Aorta (tissue), 5 donors: ENCODE data around the gene RIN3. TPM values are rescaled to one million over a fixed set of nuclear protein-coding genes. Genes with fewer than 3 reads are reported as not detected.

Experiments
- ATAC-seq: fragments of 200-7000 bp; cut with Tn5 transposase; one replicate; pipeline ENCODE4 v1.9.1; 2022; ENCODE audit warnings: moderate library complexity; ENCODE audit not compliant: low FRiP score
- DNase-seq, 2 donors: peaks; one replicate each; pipeline ENCODE4 v3.0.0-alpha.2; 2020
- H3K27ac ChIP-seq, 2 donors: one replicate each; pipeline ENCODE4 v1.5.1; 2013; ENCODE audit warnings: low read length in 2 of 2, mild to moderate bottlenecking in 2 of 2, moderate library complexity in 2 of 2, control low read depth in 1 of 2, inconsistent platforms in 1 of 2, low read depth in 1 of 2
- H3K27me3 ChIP-seq, 2 donors: one replicate each; pipeline ENCODE4 v1.6.1; 2013; ENCODE audit warnings: control low read depth in 1 of 2, low read length in 1 of 2, mild to moderate bottlenecking in 1 of 2, moderate library complexity in 1 of 2; ENCODE audit not compliant: insufficient read depth in 2 of 2, control insufficient read depth in 1 of 2
- H3K36me3 ChIP-seq, 2 donors: one replicate each; pipeline ENCODE4 v1.6.1; 2013; ENCODE audit warnings: control low read depth in 1 of 2, low read length in 1 of 2, mild to moderate bottlenecking in 1 of 2; ENCODE audit not compliant: insufficient read depth in 2 of 2, control insufficient read depth in 1 of 2
- H3K4me1 ChIP-seq, 2 donors: one replicate each; pipeline ENCODE4 v1.6.1; 2013; ENCODE audit warnings: low read length in 2 of 2, control low read depth in 1 of 2, mild to moderate bottlenecking in 1 of 2, moderate library complexity in 1 of 2; ENCODE audit not compliant: insufficient read depth in 2 of 2, control insufficient read depth in 1 of 2
- H3K4me3 ChIP-seq, 2 donors: one replicate each; pipeline ENCODE4 v1.5.1; 2013; ENCODE audit warnings: low read length in 2 of 2, control low read depth in 1 of 2, mild to moderate bottlenecking in 1 of 2
- H3K9me3 ChIP-seq: one replicate; pipeline ENCODE4 v1.6.1; 2013; ENCODE audit warnings: mild to moderate bottlenecking, low read length; ENCODE audit not compliant: control insufficient read depth
- WGBS, 2 donors: extraction: QIAGEN DNeasy Blood & Tissue Kit; methylation state at CpG; one replicate each; pipeline ENCODE4 v1.1.7; 2013; 5-methylcytosine and 5-hydroxymethylcytosine counted together
- intact Hi-C, 2 donors: fragments of 100-400 bp; cut with DNase I; formaldehyde crosslinking; loops; one replicate each; pipeline versions ENCODE4 v1.14.2 to v1.15.0; 2022
- polyA plus RNA-seq, 2 donors: library from polyadenylated mRNA; stranded (reverse); fragments of 200-250 nt; gene quantifications; one replicate each; pipeline ENCODE4 v1.2.3, GENCODE V29; 2013
- total RNA-seq, 2 donors: library from RNA; stranded (reverse); fragmentation: NEBNext Ultra II Directional; extraction: Animal tissue kit (Norgen Biotek cat#: 25700); gene quantifications; one replicate each; pipeline ENCODE4 v1.2.1, GENCODE V29; 2021
- donor health status: healthy with polysubstance abuse.
- donor health status: Bipolar disorder and iron deficiency.
- donor health status: DM: no; HTN: no; CAD: no.
- donor health status: DM: no; HTN: no; CAD: no.
- donor health status: DM: yes; HTN: yes; CAD: no.

RIN3 gene
- total and polyA plus RNA-seq, 4 donors: 10.5 to 53.8 (median 30.1) TPM

DNA sequence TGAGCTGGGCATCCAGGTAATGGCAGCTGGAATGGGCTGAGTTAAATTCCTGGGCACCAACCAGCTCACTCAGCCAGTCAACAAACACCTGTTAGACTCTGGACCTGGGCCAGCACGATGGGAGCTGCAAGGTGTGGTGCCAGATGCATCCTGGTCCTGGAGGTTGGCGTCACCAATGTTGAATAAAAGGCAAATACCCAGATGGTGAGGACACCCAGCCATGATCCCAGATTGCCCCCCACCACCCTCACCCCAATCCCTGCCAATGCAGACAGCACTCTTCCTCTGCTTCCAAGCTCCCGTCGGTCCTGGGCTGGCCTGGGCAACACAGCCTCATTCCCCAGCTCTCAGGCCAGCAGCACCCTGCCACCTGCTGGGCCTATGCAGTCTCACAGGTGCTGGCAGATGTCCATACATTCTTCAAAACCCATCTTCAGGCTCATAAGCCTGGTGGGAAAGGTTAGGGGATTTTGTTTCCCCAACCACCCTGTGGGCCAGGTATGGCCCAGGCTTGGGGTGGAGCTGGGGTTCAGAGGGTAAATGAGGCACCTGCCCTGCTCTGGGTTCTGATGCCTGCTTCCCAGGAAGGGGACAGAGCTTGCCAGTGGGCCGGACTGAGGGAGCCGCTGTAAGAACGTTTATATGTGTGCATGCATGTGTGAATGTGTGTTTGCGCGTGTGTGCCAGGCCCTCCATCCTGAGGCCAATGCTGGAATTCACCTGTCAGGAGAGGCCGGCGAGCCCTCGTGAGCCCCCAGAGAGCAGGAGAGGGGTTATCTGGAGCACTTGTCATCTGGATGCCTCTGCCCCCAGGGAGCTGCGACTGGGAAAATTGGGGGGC is 176.8 kb downstream of the RIN3 start:
- no peak for ATAC-seq
- Histone ChIP-seq H3K9me3 (no peaks in the 10 kb centered on the region), H3K27ac (no peak overlapping the region), H3K27me3 (no peaks in the 10 kb centered on the region), H3K4me1 (no peaks in the 10 kb centered on the region), H3K4me3 (no peak overlapping the region), H3K36me3 (no peaks in the 10 kb centered on the region)
- intact Hi-C loops: no loop called here
- 72 to 77% methylated on average over 13 of the region's 13 CpGs for WGBS, 2 donors
- peak; percentile 50 to 72 for DNase-seq

DNA sequence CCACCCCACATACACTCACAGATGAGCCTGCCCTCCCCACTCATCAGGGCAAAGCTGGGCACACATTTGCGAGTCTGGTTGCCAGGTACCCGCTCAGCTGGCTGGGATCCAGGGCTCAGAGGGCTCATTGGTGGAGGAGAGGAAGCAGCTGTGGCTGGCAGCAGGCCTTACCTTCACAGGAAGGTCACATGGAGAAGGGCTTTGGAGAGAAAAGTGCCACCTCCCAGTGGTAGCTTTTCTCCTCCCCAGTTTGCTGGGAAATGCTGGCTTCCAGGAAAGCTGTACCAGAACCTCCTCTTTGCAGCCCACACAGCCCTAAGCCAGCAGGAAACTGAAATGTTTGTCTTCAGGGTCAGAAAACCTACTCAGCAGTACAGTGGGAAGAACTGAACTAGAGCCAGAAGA is 179.2 kb downstream of the RIN3 start:
- Histone ChIP-seq H3K9me3 (no peaks in the 10 kb centered on the region), H3K27ac (no peak overlapping the region), H3K4me1 (no peaks in the 10 kb centered on the region), H3K27me3 (no peaks in the 10 kb centered on the region), H3K36me3 (no peaks in the 10 kb centered on the region), H3K4me3 (no peak overlapping the region)
- intact Hi-C loops: no loop called here
- DNase-seq: peak; percentile 79 to 81
- 0 to 2% methylated on average over 2 of the region's 2 CpGs for WGBS, 2 donors
- peak; percentile 17 for ATAC-seq

DNA sequence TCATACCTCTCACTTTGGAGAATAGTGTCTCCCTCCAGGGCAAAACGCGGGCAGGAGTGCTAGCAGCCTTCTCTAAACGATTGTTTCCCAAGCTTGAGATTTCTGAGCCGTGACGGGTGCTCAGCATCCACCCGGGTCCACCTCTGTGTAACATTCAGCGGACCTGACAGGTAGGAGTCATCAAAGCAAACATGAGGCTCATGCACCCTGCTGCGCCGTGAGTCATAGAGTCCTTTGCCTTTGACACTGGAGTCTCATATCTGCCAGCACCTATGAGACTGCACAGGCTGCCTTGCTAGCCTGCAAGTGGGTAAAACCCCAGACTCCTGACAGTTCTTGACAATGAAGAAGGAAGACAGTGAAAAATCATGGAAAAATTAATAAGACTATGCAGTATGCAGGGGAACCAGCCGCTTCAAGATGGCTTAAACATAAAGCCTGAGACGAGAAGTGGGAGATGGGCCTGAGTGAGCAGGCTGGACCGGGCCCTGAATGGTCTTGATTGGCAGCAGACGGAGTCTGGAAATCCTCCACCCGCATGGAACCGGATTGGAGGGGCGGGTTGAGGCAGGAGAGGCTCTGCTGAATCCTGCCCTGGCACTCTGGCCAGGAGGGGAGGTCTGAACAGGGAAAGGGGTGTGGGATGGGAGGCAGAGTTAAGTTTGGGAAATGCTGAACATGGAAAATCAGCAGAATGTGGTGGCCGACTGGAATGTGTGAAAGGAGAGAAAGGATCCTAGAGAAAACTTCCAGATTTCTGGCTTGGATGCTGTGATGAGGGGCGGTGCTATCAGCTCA is 180.6 kb downstream of the RIN3 start:
- intact Hi-C loops: no loop called here
- Histone ChIP-seq H3K4me3 (no peak overlapping the region), H3K9me3 (no peaks in the 10 kb centered on the region), H3K27me3 (no peaks in the 10 kb centered on the region), H3K4me1 (no peaks in the 10 kb centered on the region), H3K36me3 (no peaks in the 10 kb centered on the region), H3K27ac (no peak overlapping the region)
- no peak for ATAC-seq
- peak in 1 of 2 donors; percentile 46 for DNase-seq
- WGBS, 2 donors: 77 to 80% methylated on average over 18 of the region's 18 CpGs

DNA sequence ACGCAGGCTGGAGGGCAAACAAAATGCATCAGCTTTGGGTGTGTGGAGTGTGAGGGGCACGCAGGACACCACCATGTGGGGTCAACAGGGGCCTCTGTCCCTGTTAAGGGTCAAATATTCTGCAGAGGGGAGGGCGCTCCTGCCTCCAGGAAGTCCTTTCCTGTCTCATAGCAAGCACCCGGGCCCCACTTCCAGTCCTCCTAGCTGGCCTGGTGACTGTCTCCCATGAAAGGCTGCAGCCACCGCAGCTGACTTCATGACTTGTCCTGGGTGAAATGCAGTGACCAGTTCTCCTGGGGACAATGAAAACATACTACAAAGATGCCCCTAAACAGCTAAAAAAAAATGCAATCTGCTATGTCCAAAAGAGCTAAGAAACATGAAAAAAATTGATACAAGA is 181.2 kb downstream of the RIN3 start:
- intact Hi-C loops: no loop called here
- Histone ChIP-seq H3K36me3 (no peaks in the 10 kb centered on the region), H3K27ac (no peak overlapping the region), H3K9me3 (no peaks in the 10 kb centered on the region), H3K4me3 (no peak overlapping the region), H3K4me1 (no peaks in the 10 kb centered on the region), H3K27me3 (no peaks in the 10 kb centered on the region)
- peak; percentile 38 to 68 for DNase-seq
- WGBS, 2 donors: 29 to 55% methylated on average over 5 of the region's 5 CpGs
- ATAC-seq: no peak

DNA sequence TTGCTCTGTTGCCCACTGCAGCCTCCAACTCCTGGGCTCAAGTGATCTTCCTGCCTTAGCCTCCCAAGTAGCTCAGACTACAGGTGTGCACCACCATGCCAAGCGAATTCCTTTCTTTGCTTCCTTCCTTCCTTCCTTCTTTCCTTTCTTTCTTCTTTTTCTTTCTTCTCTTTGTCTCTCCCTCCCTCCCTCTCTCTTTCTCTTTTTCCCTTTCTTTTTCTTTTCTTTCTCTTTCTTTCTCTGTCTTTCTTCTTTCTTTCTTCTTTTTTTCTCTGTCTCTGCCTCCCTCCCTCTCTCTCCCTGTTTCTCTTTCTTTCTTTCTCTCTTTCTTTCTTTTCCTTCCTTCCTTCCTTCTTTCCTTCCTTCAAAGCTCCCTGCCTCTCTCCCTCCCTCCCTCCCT is 182.0 kb downstream of the RIN3 start:
- no peaks in the 10 kb centered on the region for H3K27me3 ChIP-seq
- WGBS, 2 donors: 93 to 100% methylated on average over 1 of the region's 1 CpG
- intact Hi-C loops: no loop called here
- H3K36me3 ChIP-seq: no peaks in the 10 kb centered on the region
- no peaks in the 10 kb centered on the region for H3K4me1 ChIP-seq
- peak in 1 of 2 donors; percentile 17 for DNase-seq
- no peaks in the 10 kb centered on the region for H3K9me3 ChIP-seq
- H3K4me3 ChIP-seq: no peak overlapping the region
- H3K27ac ChIP-seq: no peak overlapping the region
- ATAC-seq: no peak

DNA sequence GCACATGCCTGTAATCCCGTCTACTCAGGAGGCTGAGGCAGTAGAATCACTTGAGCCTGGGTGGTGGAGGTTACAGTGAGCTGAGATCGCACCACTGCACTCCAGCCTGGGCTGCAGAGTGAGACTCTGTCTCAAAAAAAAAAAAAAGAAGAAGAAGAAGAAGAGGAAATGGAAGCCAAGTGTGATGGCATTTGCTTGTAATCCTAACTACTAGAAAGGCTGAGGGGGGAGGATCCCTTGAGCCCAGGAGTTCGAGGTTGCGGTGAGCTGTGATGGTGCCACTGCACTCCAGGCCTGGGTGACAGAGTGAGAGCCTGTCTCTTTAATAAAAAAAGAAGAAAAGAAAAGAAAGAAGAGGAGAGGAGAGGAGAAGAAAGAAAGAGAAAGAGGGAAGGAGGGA is 182.8 kb downstream of the RIN3 start:
- DNase-seq (no peak), ATAC-seq (no peak)
- no peaks in the 10 kb centered on the region for H3K36me3 ChIP-seq
- no peaks in the 10 kb centered on the region for H3K9me3 ChIP-seq
- H3K27me3 ChIP-seq: no peaks in the 10 kb centered on the region
- intact Hi-C loops: no loop called here
- 65 to 66% methylated on average over 4 of the region's 4 CpGs for WGBS, 2 donors
- H3K27ac ChIP-seq: no peak overlapping the region
- H3K4me3 ChIP-seq: no peak overlapping the region
- H3K4me1 ChIP-seq: no peaks in the 10 kb centered on the region

DNA sequence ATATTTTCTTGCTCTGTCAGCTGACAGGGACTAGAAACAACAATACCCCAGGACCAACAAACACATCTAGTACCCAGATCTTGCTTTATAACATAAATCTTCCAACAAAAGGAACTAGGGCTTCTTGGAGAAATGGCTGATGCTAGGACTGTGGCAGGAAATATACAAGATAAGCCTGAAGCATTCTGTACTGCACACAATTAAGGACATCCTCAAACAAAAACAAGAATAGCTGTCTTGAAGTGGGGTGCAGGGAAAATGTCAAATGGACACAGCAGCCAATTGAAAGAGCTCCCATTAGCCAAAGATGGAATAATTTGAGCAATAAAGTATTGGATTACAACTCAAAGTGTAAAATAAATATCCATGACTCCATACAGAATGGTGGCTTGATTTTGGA is 184.8 kb downstream of the RIN3 start:
- Histone ChIP-seq H3K9me3 (no peaks in the 10 kb centered on the region), H3K4me1 (no peaks in the 10 kb centered on the region), H3K4me3 (no peak overlapping the region), H3K36me3 (no peaks in the 10 kb centered on the region), H3K27ac (no peak overlapping the region), H3K27me3 (no peaks in the 10 kb centered on the region)
- DNase-seq (no peak), ATAC-seq (no peak)
- intact Hi-C loops: no loop called here

DNA sequence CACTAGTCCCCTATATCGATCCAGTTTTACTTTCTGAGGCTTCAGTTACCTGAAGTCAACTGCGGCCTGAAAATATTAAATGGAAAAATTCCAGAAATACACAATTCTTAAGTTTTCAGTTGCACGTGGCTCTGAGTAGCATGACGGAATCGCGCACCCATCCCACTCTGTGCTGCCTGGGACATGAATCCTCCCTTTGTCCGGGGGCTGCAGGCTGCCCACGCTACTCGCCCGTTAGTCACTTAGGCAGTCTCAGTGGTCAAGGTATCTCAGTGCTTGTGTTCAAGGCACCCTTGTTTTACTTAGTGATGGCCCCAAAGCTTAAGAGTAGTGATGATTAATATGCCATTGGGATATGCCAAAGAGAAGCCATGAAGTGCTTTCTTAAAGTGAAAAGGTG is 188.2 kb downstream of the RIN3 start:
- Histone ChIP-seq H3K4me3 (no peak overlapping the region), H3K4me1 (no peaks in the 10 kb centered on the region), H3K36me3 (peaks cover 0 to 2% of the 10 kb centered on the region in 2 donors), H3K27me3 (no peaks in the 10 kb centered on the region), H3K9me3 (no peaks in the 10 kb centered on the region), H3K27ac (no peak overlapping the region)
- DNase-seq: peak in 1 of 2 donors; percentile 4
- no peak for ATAC-seq
- intact Hi-C loops: no loop called here
- 89% methylated on average over 10 of the region's 10 CpGs for WGBS, 2 donors
